ENCODE data around the gene ACOT8. TPM values are rescaled to one million over a fixed set of nuclear protein-coding genes. Genes with fewer than 3 reads are reported as not detected.

ACOT8 gene
- total RNA-seq, 1 donor from 2014 or later: 32.1 TPM

- intact Hi-C loops (cut with micrococcal nuclease): no loop called here
- Histone ChIP-seq H3K4me3 (no peak overlapping the region), H3K4me1 (peaks cover 14% of the 10 kb centered on the region), H3K27me3 (ENCODE audit: low read depth) (no peaks in the 10 kb centered on the region), H3K9me3 (replicated peaks) (no peaks in the 10 kb centered on the region), H3K36me3 (peaks cover 68% of the 10 kb centered on the region), H3K27ac (replicated peaks) (no peak overlapping the region)
- no peak for TF ChIP-seq CTCF (IDR thresholded peaks at IDR 0.05; ENCODE audit: borderline replicate concordance)
- no peak for DNase-seq
These were observed 8.1 kb downstream of the ACOT8 start for GRCh38 chr20:45848969-45849582.

- Histone ChIP-seq H3K27me3 (ENCODE audit: low read depth) (no peaks in the 10 kb centered on the region), H3K4me1 (peaks cover 21% of the 10 kb centered on the region), H3K4me3 (no peak overlapping the region), H3K27ac (replicated peaks) (no peak overlapping the region), H3K9me3 (replicated peaks) (no peaks in the 10 kb centered on the region), H3K36me3 (peaks cover 69% of the 10 kb centered on the region)
- no peak for TF ChIP-seq CTCF (IDR thresholded peaks at IDR 0.05; ENCODE audit: borderline replicate concordance)
- no peak for DNase-seq
- intact Hi-C loops (cut with micrococcal nuclease): no loop called here
These were observed 8.8 kb downstream of the ACOT8 start for GRCh38 chr20:45848421-45848820.

- no peak overlapping the region for H3K27ac ChIP-seq (replicated peaks)
- H3K4me1 ChIP-seq: peaks cover 38% of the 10 kb centered on the region
- peaks cover 92% of the 10 kb centered on the region for H3K36me3 ChIP-seq
- intact Hi-C loops (cut with micrococcal nuclease): no loop called here
- DNase-seq: no peak
- no peak overlapping the region for H3K4me3 ChIP-seq
- no peaks in the 10 kb centered on the region for H3K27me3 ChIP-seq (ENCODE audit: low read depth)
- no peak for TF ChIP-seq CTCF (IDR thresholded peaks at IDR 0.05; ENCODE audit: borderline replicate concordance)
- H3K9me3 ChIP-seq (replicated peaks): no peaks in the 10 kb centered on the region
These were observed 11.7 kb downstream of the ACOT8 start for GRCh38 chr20:45845452-45845851.

- no peak overlapping the region for H3K4me3 ChIP-seq
- peak overlapping the region; percentile 32 for H3K27ac ChIP-seq (replicated peaks)
- intact Hi-C loops (cut with micrococcal nuclease): no loop called here
- no peak for DNase-seq
- no peaks in the 10 kb centered on the region for H3K9me3 ChIP-seq (replicated peaks)
- no peak for TF ChIP-seq CTCF (IDR thresholded peaks at IDR 0.05; ENCODE audit: borderline replicate concordance)
- H3K27me3 ChIP-seq (ENCODE audit: low read depth): no peaks in the 10 kb centered on the region
- peaks cover 93% of the 10 kb centered on the region for H3K36me3 ChIP-seq
- H3K4me1 ChIP-seq: peaks cover 38% of the 10 kb centered on the region
These were observed 13.7 kb downstream of the ACOT8 start for GRCh38 chr20:45843506-45843905.

- Histone ChIP-seq H3K27me3 (ENCODE audit: low read depth) (no peaks in the 10 kb centered on the region), H3K36me3 (peaks cover 96% of the 10 kb centered on the region), H3K4me3 (no peak overlapping the region), H3K27ac (replicated peaks) (peak overlapping the region; percentile 32), H3K9me3 (replicated peaks) (no peaks in the 10 kb centered on the region), H3K4me1 (peaks cover 40% of the 10 kb centered on the region)
- TF ChIP-seq CTCF (IDR thresholded peaks at IDR 0.05; ENCODE audit: borderline replicate concordance): no peak
- intact Hi-C loops (cut with micrococcal nuclease): no loop called here
- DNase-seq: no peak
These were observed 14.9 kb downstream of the ACOT8 start for GRCh38 chr20:45842169-45842812.
